ENCODE results near the gene UBE3C. TPM values are rescaled to one million over a fixed set of nuclear protein-coding genes. Genes with fewer than 3 reads are reported as not detected.

The UBE3C gene
- total RNA-seq, 2 donors from 2014 or later = 49.0 to 72.0 TPM

- Histone ChIP-seq H3K4me1 (replicated peaks) (no peaks in the 10 kb centered on the region), H3K27ac (no peak overlapping the region), H3K36me3 (peaks cover 0 to 3% of the 10 kb centered on the region in 2 donors), H3K27me3 (replicated peaks; ENCODE audit: insufficient read depth) (no peaks in the 10 kb centered on the region), H3K4me3 (no peak overlapping the region), H3K9me3 (no peaks in the 10 kb centered on the region)
- no peak for TF ChIP-seq POLR2A (IDR thresholded peaks at IDR 0.05)
- DNase-seq (ENCODE audit: low spot score) = no peak
- intact Hi-C loops (cut with DNase I) = no loop called here
- 84% methylated on average over 7 of the region's 7 CpGs for WGBS
Observed at GRCh38 chr7:157266272-157266671, 127.5 kb downstream of the UBE3C start.

- no peak overlapping the region for H3K4me3 ChIP-seq
- H3K36me3 ChIP-seq = peaks cover 0 to 3% of the 10 kb centered on the region in 2 donors
- intact Hi-C loops (cut with DNase I) = no loop called here
- TF ChIP-seq POLR2A (IDR thresholded peaks at IDR 0.05) = no peak
- TF ChIP-seq CTCF (IDR thresholded peaks at IDR 0.05) = no peak
- no peak for TF ChIP-seq POLR2AphosphoS5 (IDR thresholded peaks at IDR 0.05)
- no peak overlapping the region for H3K27ac ChIP-seq
- no peak for DNase-seq (ENCODE audit: low spot score)
- 93% methylated on average over 13 of the region's 13 CpGs for WGBS
- peaks cover 11% of the 10 kb centered on the region for H3K4me1 ChIP-seq (replicated peaks)
- no peaks in the 10 kb centered on the region for H3K9me3 ChIP-seq
- H3K27me3 ChIP-seq (replicated peaks; ENCODE audit: insufficient read depth) = no peaks in the 10 kb centered on the region
Observed at GRCh38 chr7:157267516-157267915, 128.8 kb downstream of the UBE3C start.

- no peak overlapping the region for H3K4me3 ChIP-seq
- TF ChIP-seq POLR2A (IDR thresholded peaks at IDR 0.05) (no peak), CTCF (IDR thresholded peaks at IDR 0.05) (no peak), POLR2AphosphoS5 (IDR thresholded peaks at IDR 0.05) (no peak)
- DNase-seq (ENCODE audit: low spot score) = no peak
- H3K27ac ChIP-seq = no peak overlapping the region
- no peaks in the 10 kb centered on the region for H3K27me3 ChIP-seq (replicated peaks; ENCODE audit: insufficient read depth)
- peaks cover 14% of the 10 kb centered on the region for H3K4me1 ChIP-seq (replicated peaks)
- peaks cover 0 to 3% of the 10 kb centered on the region in 2 donors for H3K36me3 ChIP-seq
- no peaks in the 10 kb centered on the region for H3K9me3 ChIP-seq
- intact Hi-C loops (cut with DNase I) = no loop called here
- WGBS = 90% methylated on average over 5 of the region's 5 CpGs
Observed at GRCh38 chr7:157267956-157268355, 129.2 kb downstream of the UBE3C start.

- peaks cover 0 to 3% of the 10 kb centered on the region in 2 donors for H3K36me3 ChIP-seq
- intact Hi-C loops (cut with DNase I) = no loop called here
- no peak overlapping the region for H3K4me3 ChIP-seq
- peaks cover 18% of the 10 kb centered on the region for H3K4me1 ChIP-seq (replicated peaks)
- TF ChIP-seq CTCF (IDR thresholded peaks at IDR 0.05) (no peak), POLR2A (IDR thresholded peaks at IDR 0.05) (no peak), POLR2AphosphoS5 (IDR thresholded peaks at IDR 0.05) (no peak)
- H3K9me3 ChIP-seq = no peaks in the 10 kb centered on the region
- no peak for DNase-seq (ENCODE audit: low spot score)
- 83% methylated on average over 13 of the region's 13 CpGs for WGBS
- H3K27me3 ChIP-seq (replicated peaks; ENCODE audit: insufficient read depth) = no peaks in the 10 kb centered on the region
- H3K27ac ChIP-seq = no peak overlapping the region
Observed at GRCh38 chr7:157268540-157268939, 129.8 kb downstream of the UBE3C start.

- Histone ChIP-seq H3K27ac (no peak overlapping the region), H3K4me1 (replicated peaks) (peaks cover 18% of the 10 kb centered on the region), H3K9me3 (no peaks in the 10 kb centered on the region), H3K4me3 (no peak overlapping the region), H3K36me3 (peaks cover 0 to 3% of the 10 kb centered on the region in 2 donors), H3K27me3 (replicated peaks; ENCODE audit: insufficient read depth) (no peaks in the 10 kb centered on the region)
- intact Hi-C loops (cut with DNase I) = loop anchor here (5.0 to 10.0 kb wide), 2 partner anchors 125 to 297 kb away; no protein-coding TSS in a partner anchor
- 64% methylated on average over 16 of the region's 16 CpGs for WGBS
- DNase-seq (ENCODE audit: low spot score) = no peak
- TF ChIP-seq CTCF (IDR thresholded peaks at IDR 0.05) = no peak
- TF ChIP-seq POLR2AphosphoS5 (IDR thresholded peaks at IDR 0.05) = no peak
- no peak for TF ChIP-seq POLR2A (IDR thresholded peaks at IDR 0.05)
Observed at GRCh38 chr7:157269341-157270059, 130.8 kb downstream of the UBE3C start.

Measured in prostate gland (tissue), 2 donors.